Breast epithelium (tissue), 4 donors: ENCODE measurements around the gene TMEM100. TPM values are rescaled to one million over a fixed set of nuclear protein-coding genes. Genes with fewer than 3 reads are reported as not detected.
A peak's percentile ranks its signal among the peaks of the same experiment; 100 is the strongest.

Experiments
- DNase-seq, 2 donors: peaks; one replicate each; pipeline ENCODE4 v3.0.0-alpha.2; 2019; ENCODE audit warnings: low spot score in 2 of 2
- H3K27ac ChIP-seq, 2 donors: fragments of 200-600 bp; sonication (generic) in 1 of 2; one replicate each; pipeline ENCODE4 v1.5.1; 2016 to 2019; ENCODE audit warnings: mild to moderate bottlenecking in 1 of 2
- H3K27me3 ChIP-seq, 2 donors: fragments of 200-600 bp; sonication (generic) in 1 of 2; one replicate each; pipeline versions ENCODE4 v1.5.1 to v1.6.0; 2017 to 2019; ENCODE audit warnings: control low read depth in 1 of 2, mild to moderate bottlenecking in 1 of 2
- H3K36me3 ChIP-seq: fragments of 200-600 bp; one replicate; pipeline ENCODE4 v1.5.1; 2019
- H3K4me1 ChIP-seq, 2 donors: fragments of 200-600 bp; sonication (generic); one replicate each; pipeline ENCODE4 v1.5.1; 2016 to 2019; ENCODE audit warnings: control low read depth in 1 of 2
- H3K4me3 ChIP-seq, 3 donors: fragments of 200-600 bp; sonication (generic); 1 replicate in 2 of 3; 2 replicates in 1 of 3; pipeline ENCODE4 v1.5.1; 2016 to 2019; ENCODE audit warnings: mild to moderate bottlenecking in 3 of 3, moderate library complexity in 2 of 3
- H3K9me3 ChIP-seq, 2 donors: fragments of 200-600 bp; sonication (generic) in 1 of 2; one replicate each; pipeline ENCODE4 v1.5.1; 2016 to 2019; ENCODE audit warnings: control low read depth in 1 of 2
- POLR2A ChIP-seq: fragments of 450-650 bp; IDR thresholded peaks from one replicate; pipeline ENCODE4 v1.6.1; 2016; ENCODE audit warnings: antibody characterized with exemption, mild to moderate bottlenecking, moderate library complexity
- POLR2AphosphoS5 ChIP-seq, 3 donors: sonication (generic); formaldehyde crosslinking; IDR thresholded peaks; one replicate each; pipeline ENCODE4 v1.6.1; 2017; ENCODE audit warnings: antibody characterized with exemption in 3 of 3
- intact Hi-C: fragments of 100-400 bp; cut with DNase I; formaldehyde crosslinking; loops from one replicate; pipeline ENCODE4 v1.15.1; 2023; ENCODE audit warnings: low total_unique reads
- total RNA-seq, 3 donors: library from RNA; depleted of rRNA; stranded (reverse); fragments of >200 nt; gene quantifications; one replicate each; pipeline ENCODE4 v1.1.0, GENCODE V29; 2016
- TF ChIP-seq, protein P1 (sequence below), 3 donors: fragments of 450-650 bp; IDR thresholded peaks; one replicate each; pipeline ENCODE4 v1.5.1; 2016 to 2017; ENCODE audit warnings: antibody characterized with exemption in 3 of 3, mild to moderate bottlenecking in 3 of 3, moderate library complexity in 3 of 3

Gene TMEM100
- total RNA-seq, 3 donors from 2014 or later: 6.7 to 27.2 (median 20.3) TPM

DNA sequence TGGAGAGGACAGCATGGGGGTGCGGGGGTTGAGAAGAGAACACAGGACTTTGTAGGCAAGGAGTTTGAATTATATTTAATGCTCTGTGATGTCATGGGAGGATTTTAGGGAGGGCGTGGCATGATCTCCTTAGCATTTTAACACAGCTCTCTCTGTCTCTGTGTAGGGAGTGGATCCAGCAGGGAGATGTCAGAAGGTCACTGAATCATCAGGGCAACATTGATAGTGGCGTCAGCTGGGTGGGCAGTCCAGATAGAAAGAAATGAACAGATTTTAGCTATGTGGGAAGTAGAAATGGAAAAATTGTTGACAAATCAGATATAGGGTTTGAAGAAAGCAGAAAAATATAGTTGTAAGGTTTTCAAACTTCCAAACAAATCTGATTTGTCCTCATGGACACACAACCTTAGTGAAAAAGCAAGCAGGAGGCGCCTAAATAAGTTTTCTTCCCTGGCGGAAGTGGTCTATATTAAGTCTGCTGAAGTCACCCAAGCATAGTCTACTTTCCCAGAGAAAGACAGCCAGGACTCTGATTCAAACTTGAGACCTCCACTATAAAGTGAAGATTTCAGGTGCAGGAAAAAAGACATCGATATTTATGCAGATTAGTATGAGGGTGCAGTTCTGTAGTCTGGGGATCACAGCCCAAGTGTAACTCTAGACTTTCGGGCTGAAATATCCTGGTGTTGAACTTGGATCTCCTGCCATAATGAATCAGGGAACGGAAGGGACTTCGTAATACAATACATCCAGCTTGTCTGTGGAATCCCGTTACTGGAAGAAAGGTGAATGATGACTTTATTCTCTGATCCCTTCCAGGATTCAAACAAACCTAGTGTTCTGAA is 18.1 kb upstream of the TMEM100 start:
- DNase-seq: no peak
- Histone ChIP-seq H3K27ac (no peak overlapping the region), H3K4me1 (no peaks in the 10 kb centered on the region), H3K27me3 (no peaks in the 10 kb centered on the region), H3K36me3 (no peaks in the 10 kb centered on the region), H3K4me3 (no peak overlapping the region), H3K9me3 (no peaks in the 10 kb centered on the region)
- intact Hi-C loops: no loop called here
- no peak for TF ChIP-seq POLR2AphosphoS5 (IDR thresholded peaks at IDR 0.05)

DNA sequence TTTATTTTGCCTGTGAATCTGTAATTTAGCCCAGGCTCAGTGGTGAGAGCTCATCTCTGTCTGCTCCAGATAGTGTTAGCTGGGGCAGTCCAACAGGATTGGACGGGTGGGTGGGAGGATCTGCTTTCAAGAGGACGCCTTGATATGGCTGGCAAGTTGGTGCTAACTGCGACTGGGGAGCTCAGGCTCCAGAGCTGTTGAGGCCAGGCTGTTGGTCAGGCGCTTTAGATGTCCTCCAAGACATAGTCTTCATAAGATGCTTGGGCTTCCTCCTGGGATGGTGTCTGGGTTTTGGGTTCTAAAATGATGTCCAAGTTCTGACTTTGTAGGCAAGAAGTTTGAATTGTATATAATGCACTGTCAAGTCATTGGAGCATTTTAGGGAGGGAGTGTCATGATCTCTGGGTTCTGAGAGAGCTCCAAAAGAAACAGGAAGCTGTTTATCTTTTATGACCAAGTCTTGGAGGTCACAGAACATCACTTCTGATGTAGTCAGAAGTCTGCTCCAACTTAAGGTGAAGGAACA is 15.4 kb upstream of the TMEM100 start:
- Histone ChIP-seq H3K36me3 (no peaks in the 10 kb centered on the region), H3K4me1 (no peaks in the 10 kb centered on the region), H3K27me3 (no peaks in the 10 kb centered on the region), H3K4me3 (no peak overlapping the region), H3K27ac (no peak overlapping the region), H3K9me3 (no peaks in the 10 kb centered on the region)
- intact Hi-C loops: no loop called here
- no peak for DNase-seq
- no peak for TF ChIP-seq POLR2AphosphoS5 (IDR thresholded peaks at IDR 0.05)
- TF ChIP-seq POLR2A: no peak
- TF ChIP-seq, protein P1, sequence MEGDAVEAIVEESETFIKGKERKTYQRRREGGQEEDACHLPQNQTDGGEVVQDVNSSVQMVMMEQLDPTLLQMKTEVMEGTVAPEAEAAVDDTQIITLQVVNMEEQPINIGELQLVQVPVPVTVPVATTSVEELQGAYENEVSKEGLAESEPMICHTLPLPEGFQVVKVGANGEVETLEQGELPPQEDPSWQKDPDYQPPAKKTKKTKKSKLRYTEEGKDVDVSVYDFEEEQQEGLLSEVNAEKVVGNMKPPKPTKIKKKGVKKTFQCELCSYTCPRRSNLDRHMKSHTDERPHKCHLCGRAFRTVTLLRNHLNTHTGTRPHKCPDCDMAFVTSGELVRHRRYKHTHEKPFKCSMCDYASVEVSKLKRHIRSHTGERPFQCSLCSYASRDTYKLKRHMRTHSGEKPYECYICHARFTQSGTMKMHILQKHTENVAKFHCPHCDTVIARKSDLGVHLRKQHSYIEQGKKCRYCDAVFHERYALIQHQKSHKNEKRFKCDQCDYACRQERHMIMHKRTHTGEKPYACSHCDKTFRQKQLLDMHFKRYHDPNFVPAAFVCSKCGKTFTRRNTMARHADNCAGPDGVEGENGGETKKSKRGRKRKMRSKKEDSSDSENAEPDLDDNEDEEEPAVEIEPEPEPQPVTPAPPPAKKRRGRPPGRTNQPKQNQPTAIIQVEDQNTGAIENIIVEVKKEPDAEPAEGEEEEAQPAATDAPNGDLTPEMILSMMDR (IDR thresholded peaks at IDR 0.05): no peak

DNA sequence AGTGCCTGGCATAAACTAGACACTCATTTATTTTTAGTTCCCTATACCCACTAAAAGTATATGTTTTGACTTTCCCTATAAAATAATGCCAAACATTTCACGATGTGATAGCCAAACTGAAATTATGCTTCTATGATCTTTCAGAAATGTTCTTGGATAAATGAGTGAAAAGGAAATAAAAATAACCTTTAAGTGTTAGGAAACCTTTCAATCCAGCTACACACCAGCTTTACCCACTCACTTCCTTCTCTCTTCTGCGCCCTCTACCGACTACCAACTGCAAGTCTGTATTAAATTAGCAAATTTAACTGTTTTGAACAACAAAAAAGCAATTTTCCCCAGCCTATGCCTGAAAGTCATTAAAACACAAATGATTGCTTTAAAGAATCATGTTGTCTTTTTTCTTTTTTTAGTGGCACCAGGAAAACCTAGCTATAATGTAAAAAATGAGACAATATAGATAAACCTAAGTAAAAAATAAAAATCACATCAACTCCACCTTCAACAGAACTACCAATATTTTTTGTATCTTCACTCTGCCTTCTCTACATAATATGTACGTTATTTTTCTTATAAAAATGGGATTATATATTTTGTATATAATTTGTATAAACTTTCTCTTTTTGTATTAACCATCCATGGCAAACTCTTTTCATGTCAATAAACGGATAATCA is 13.2 kb upstream of the TMEM100 start:
- H3K4me1 ChIP-seq: peaks cover 0 to 4% of the 10 kb centered on the region in 2 donors
- H3K27me3 ChIP-seq: no peaks in the 10 kb centered on the region
- TF ChIP-seq POLR2AphosphoS5 (IDR thresholded peaks at IDR 0.05): no peak
- TF ChIP-seq, protein P1 (IDR thresholded peaks at IDR 0.05): peak in 2 of 3 donors; percentile 32 to 65
- H3K9me3 ChIP-seq: no peaks in the 10 kb centered on the region
- intact Hi-C loops: no loop called here
- H3K27ac ChIP-seq: no peak overlapping the region
- H3K4me3 ChIP-seq: no peak overlapping the region
- no peaks in the 10 kb centered on the region for H3K36me3 ChIP-seq
- DNase-seq: no peak

DNA sequence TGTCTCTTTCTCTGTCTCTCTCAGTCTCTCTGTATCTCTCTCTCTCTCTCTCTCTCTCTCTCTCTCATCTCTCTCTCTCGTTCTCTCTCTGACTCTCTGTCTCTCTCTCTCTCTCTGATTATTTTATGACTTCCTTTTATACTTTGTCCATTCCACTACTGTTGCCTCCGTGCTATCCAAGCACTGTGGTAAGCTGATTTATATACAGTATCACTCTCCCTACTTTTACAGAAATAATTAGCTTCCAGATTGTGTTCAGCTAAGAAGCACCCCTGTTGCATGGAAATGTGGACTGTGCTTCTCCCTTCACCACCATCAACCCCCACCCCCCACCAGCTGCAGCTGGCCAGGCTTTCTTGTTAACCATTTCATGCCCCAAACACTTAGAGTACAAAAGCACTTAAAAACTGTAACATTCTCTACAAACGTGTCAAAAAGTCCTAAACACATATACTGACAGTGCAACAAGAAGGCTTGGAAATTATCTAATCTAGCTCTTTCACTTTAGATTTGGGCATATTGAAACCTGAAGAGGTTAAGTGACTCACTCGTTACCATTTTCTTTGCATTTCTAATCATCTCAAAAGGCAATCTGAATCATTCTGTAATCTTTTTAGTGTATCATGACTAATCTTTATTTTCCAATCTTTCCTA is 11.6 kb upstream of the TMEM100 start:
- H3K4me1 ChIP-seq: peaks cover 0 to 4% of the 10 kb centered on the region in 2 donors
- TF ChIP-seq, protein P1 (IDR thresholded peaks at IDR 0.05): no peak
- TF ChIP-seq POLR2A: no peak
- TF ChIP-seq POLR2AphosphoS5 (IDR thresholded peaks at IDR 0.05): no peak

DNA sequence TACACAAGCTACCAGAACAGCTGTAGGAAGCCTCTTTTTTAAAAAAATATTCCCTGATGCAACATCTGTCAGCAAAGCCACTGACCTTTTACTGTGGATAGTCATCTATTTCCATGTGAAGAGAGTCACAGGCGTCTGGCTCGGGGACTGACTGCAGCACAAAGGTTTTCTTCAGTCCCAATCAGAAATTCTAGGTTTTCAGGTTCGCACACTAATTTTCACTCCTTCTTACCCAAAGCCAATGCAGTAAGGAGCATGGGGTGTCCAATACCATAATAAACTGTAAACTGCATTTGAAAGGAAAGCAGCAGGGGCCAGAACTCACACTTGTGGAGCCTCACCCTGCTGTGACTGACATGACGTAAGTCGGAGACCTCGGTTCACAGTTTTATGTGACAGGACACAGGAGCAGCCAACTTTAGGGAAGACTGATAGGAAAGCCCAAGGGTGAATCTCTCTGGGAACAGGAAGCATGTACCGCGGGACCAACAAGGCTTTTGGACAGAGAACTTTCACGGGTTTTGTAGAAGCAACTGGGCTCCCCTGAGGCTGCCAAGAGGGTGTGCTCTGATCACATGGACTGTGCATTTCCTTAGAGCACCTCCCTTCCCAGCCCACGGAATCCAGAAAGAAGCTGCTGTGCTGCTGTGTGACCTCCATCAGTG is 9.1 kb upstream of the TMEM100 start:
- Histone ChIP-seq H3K9me3 (no peaks in the 10 kb centered on the region), H3K36me3 (no peaks in the 10 kb centered on the region), H3K4me3 (peak overlapping the region; percentile 17 to 57 (median 17)), H3K27ac (peak overlapping the region; percentile 66 to 78), H3K27me3 (no peaks in the 10 kb centered on the region), H3K4me1 (peaks cover 0 to 4% of the 10 kb centered on the region in 2 donors)
- intact Hi-C loops: no loop called here
- peak in 1 of 2 donors; percentile 26 for DNase-seq
- TF ChIP-seq POLR2A: no peak
- TF ChIP-seq, protein P1 (IDR thresholded peaks at IDR 0.05): no peak
- TF ChIP-seq POLR2AphosphoS5 (IDR thresholded peaks at IDR 0.05): peak in 1 of 3 donors; percentile 43

More for the DNA sequence above, 11.6 kb upstream of the TMEM100 start:
- intact Hi-C loops: no loop called here
- Histone ChIP-seq H3K9me3 (no peaks in the 10 kb centered on the region), H3K4me3 (no peak overlapping the region), H3K27me3 (no peaks in the 10 kb centered on the region), H3K36me3 (no peaks in the 10 kb centered on the region), H3K27ac (no peak overlapping the region)
- no peak for DNase-seq
